Endothelial cell of umbilical vein (primary cell): ENCODE data around the gene DLGAP4. TPM values are rescaled to one million over a fixed set of nuclear protein-coding genes. Genes with fewer than 3 reads are reported as not detected.

ENCODE experiments used
- BruUV-seq: library from RNA; stranded (reverse); fragments of 400-500 nt; replicated peaks from 2 replicates; lab custom pipeline; 2021; lab: Mats Ljungman, UMichigan
- CTCF ChIA-PET: fragments of 300-600, 350-600 bp; sonication (Branson Sonifier 250); formaldehyde crosslinking; loops from one replicate; lab custom pipeline; 2021; ENCODE audit warnings: antibody characterized with exemption, inconsistent platforms; lab: Charles Lee
- POLR2A ChIA-PET: fragments of 300-600, 350-600 bp; sonication (Branson Sonifier 250); formaldehyde crosslinking; loops from one replicate; lab custom pipeline; 2021; ENCODE audit warnings: antibody characterized with exemption, inconsistent platforms; lab: Charles Lee
- DNase-seq: peaks from one replicate; pipeline ENCODE4 v3.0.0-alpha.2; 2011; ENCODE audit warnings: low read depth, low spot score
- FAIRE-seq: peaks from 2 replicates; lab custom pipeline; 2011; peaks lifted over from hg19 to GRCh38; lab: Jason Lieb, UNC
- H2AFZ ChIP-seq: 2 replicates; pipeline ENCODE4 v1.6.0; 2012; ENCODE audit warnings: low read depth, low read length, control low read depth, inconsistent platforms
- H3K27ac ChIP-seq: 2 replicates; pipeline ENCODE4 v1.5.1; 2011; ENCODE audit warnings: low read depth, mild to moderate bottlenecking, control low read depth, low read length, moderate library complexity; ENCODE audit not compliant: insufficient read depth
- H3K27me3 ChIP-seq, 2 experiments: 2 replicates each; pipeline versions ENCODE4 v1.6.0 to v1.6.1; 2011; ENCODE audit warnings: low read length in 2 of 2, mixed read lengths in 1 of 2; ENCODE audit not compliant: control insufficient read depth in 2 of 2, insufficient read depth in 2 of 2
- H3K36me3 ChIP-seq, 2 experiments: 2 replicates in 1 of 2; 3 replicates in 1 of 2; pipeline ENCODE4 v1.5.1; 2011; ENCODE audit warnings: low read length in 2 of 2, mild to moderate bottlenecking in 1 of 2, moderate library complexity in 1 of 2; ENCODE audit not compliant: control insufficient read depth in 2 of 2, insufficient read depth in 2 of 2; ENCODE audit errors: extremely low read depth in 1 of 2
- H3K4me1 ChIP-seq: 3 replicates; pipeline ENCODE4 v1.5.1; 2011; ENCODE audit warnings: mild to moderate bottlenecking, low read length; ENCODE audit not compliant: control insufficient read depth, insufficient read depth; ENCODE audit errors: extremely low read depth
- H3K4me2 ChIP-seq: 2 replicates; pipeline ENCODE4 v1.6.1; 2011; ENCODE audit warnings: low read length, control low read depth, mixed read lengths; ENCODE audit not compliant: insufficient read depth
- H3K4me3 ChIP-seq, 3 experiments: fragments of 200-600 bp in 1 of 3; sonication (generic), shearing (Covaris generic) in 1 of 3; replicated peaks in 1 of 3; 2 replicates each; pipeline ENCODE4 v1.5.1; 2011 to 2016; ENCODE audit warnings: control low read depth in 3 of 3, low read length in 3 of 3, mild to moderate bottlenecking in 2 of 3, inconsistent platforms in 1 of 3, low read depth in 1 of 3, moderate library complexity in 1 of 3; ENCODE audit not compliant: insufficient read depth in 1 of 3
- H3K79me2 ChIP-seq: 2 replicates; pipeline ENCODE4 v1.6.0; 2012; ENCODE audit warnings: low read length, inconsistent platforms; ENCODE audit not compliant: control insufficient read depth, insufficient read depth
- H3K9ac ChIP-seq: replicated peaks from 2 replicates; pipeline ENCODE3; 2011; ENCODE audit warnings: low read length, control low read depth; ENCODE audit not compliant: insufficient read depth; ENCODE audit errors: extremely low read depth
- H3K9me1 ChIP-seq: replicated peaks from 3 replicates; pipeline ENCODE4 v1.6.0; 2011; ENCODE audit warnings: mild to moderate bottlenecking, low read length; ENCODE audit not compliant: control insufficient read depth, insufficient read depth; ENCODE audit errors: extremely low read depth
- H3K9me3 ChIP-seq: replicated peaks from 2 replicates; pipeline ENCODE4 v1.5.1; 2012; ENCODE audit warnings: low read length, inconsistent platforms; ENCODE audit not compliant: control insufficient read depth, insufficient read depth
- H4K20me1 ChIP-seq: replicated peaks from 2 replicates; pipeline ENCODE3; 2011; ENCODE audit warnings: mild to moderate bottlenecking, low read length; ENCODE audit not compliant: control insufficient read depth, insufficient read depth; ENCODE audit errors: extremely low read depth
- CTCF ChIP-seq, 2 donors: IDR thresholded peaks; 1 replicate in 1 of 2; 2 replicates in 1 of 2; pipeline ENCODE4 v1.5.1; 2011; ENCODE audit warnings: low read length in 2 of 2, mild to moderate bottlenecking in 2 of 2, moderate library complexity in 2 of 2, control low read depth in 1 of 2, inconsistent platforms in 1 of 2, low read depth in 1 of 2; ENCODE audit not compliant: insufficient read depth in 1 of 2; ENCODE audit errors: extremely low read depth in 1 of 2
- EZH2 ChIP-seq: IDR thresholded peaks from 2 replicates; pipeline ENCODE4 v1.6.1; 2012; ENCODE audit warnings: borderline replicate concordance, low read depth, mild to moderate bottlenecking, moderate library complexity, low read length, inconsistent platforms; ENCODE audit not compliant: severe bottlenecking
- FOS ChIP-seq: IDR thresholded peaks from 2 replicates; pipeline ENCODE4 v1.6.1; 2011; ENCODE audit warnings: mild to moderate bottlenecking, low read length, moderate library complexity, borderline replicate concordance; ENCODE audit not compliant: insufficient read depth
- GATA2 ChIP-seq: IDR thresholded peaks from 2 replicates; pipeline ENCODE4 v1.7.0; 2011; ENCODE audit warnings: low read depth, mild to moderate bottlenecking, moderate library complexity, mixed read lengths, low read length; ENCODE audit not compliant: insufficient read length, insufficient read depth
- JUN ChIP-seq: IDR thresholded peaks from 2 replicates; pipeline ENCODE4 v1.6.1; 2011; ENCODE audit warnings: borderline replicate concordance, low read depth; ENCODE audit not compliant: insufficient read length, insufficient read depth
- MAX ChIP-seq: IDR thresholded peaks from 2 replicates; pipeline ENCODE4 v1.6.1; 2011; ENCODE audit not compliant: insufficient read depth, insufficient read length
- MYC ChIP-seq: IDR thresholded peaks from one replicate; pipeline ENCODE4 v1.6.1; 2011; ENCODE audit warnings: mild to moderate bottlenecking, low read depth, low read length
- POLR2A ChIP-seq: IDR thresholded peaks from 2 replicates; pipeline ENCODE4 v1.6.1; 2012; ENCODE audit warnings: low read depth, mild to moderate bottlenecking, control low read depth, low read length
- POLR2AphosphoS5 ChIP-seq: IDR thresholded peaks from 2 replicates; pipeline ENCODE4 v1.6.1; 2012; ENCODE audit warnings: low read depth, mild to moderate bottlenecking, control low read depth, low read length, moderate library complexity; ENCODE audit not compliant: insufficient read depth
- dilution Hi-C: fragments of 300-500 bp; cut with MboI; formaldehyde crosslinking; loops from one replicate; pipeline ENCODE4 v1.15.0; 2019; ENCODE audit warnings: low sequenced_read_pairs; ENCODE audit not compliant: extremely low pct_ligation_motif_present
- intact Hi-C: fragments of 100-400 bp; cut with micrococcal nuclease; formaldehyde crosslinking; loops from one replicate; pipeline ENCODE4 v1.10.0; 2022
- polyA plus RNA-seq, 4 experiments: library from polyadenylated mRNA; depleted of rRNA in 3 of 4; stranded (reverse) in 3 of 4; unstranded in 1 of 4; fragments of >200 nt; gene quantifications; 2 replicates each; pipeline versions ENCODE4 v1.2.1 to v1.2.3, GENCODE V29; 2011 to 2012; ENCODE audit warnings: missing spikeins in 1 of 4
- total RNA-seq: library from RNA; stranded (reverse); gene quantifications from 2 replicates; pipeline ENCODE4 v1.2.3, GENCODE V29; 2021

DLGAP4 gene
- total and polyA plus RNA-seq, 2 donors (not counting 3 experiments of a cell fraction or from before 2014, with no cell fraction given) = 57.5 to 125 TPM

GRCh38 chr20:36313926-36314325, 7.8 kb downstream of the DLGAP4 start:
- ChIA-PET CTCF (no interaction called here), POLR2A (no interaction called here)
- H3K4me2 ChIP-seq = no peak overlapping the region
- no peaks in the 10 kb centered on the region for H3K9me1 ChIP-seq
- no peak overlapping the region for H3K4me3 ChIP-seq
- H3K79me2 ChIP-seq = no peaks in the 10 kb centered on the region
- no peak overlapping the region for H2AFZ ChIP-seq
- H3K27me3 ChIP-seq = peaks cover 1 to 6% of the 10 kb centered on the region in 2 experiments
- no peaks in the 10 kb centered on the region for H4K20me1 ChIP-seq
- H3K36me3 ChIP-seq = no peaks in the 10 kb centered on the region
- no peaks in the 10 kb centered on the region for H3K4me1 ChIP-seq
- intact Hi-C loops (no loop called here), dilution Hi-C loops (no loop called here)
- no peak for FAIRE-seq
- H3K9ac ChIP-seq = no peak overlapping the region
- no peak for DNase-seq
- TF ChIP-seq POLR2A (no peak), JUN (no peak), GATA2 (no peak), EZH2 (no peak), CTCF (IDR thresholded peaks at IDR 0.05; ENCODE audit: extremely low read depth in 1 of 2, insufficient read depth in 1 of 2, low read depth in 1 of 2, low read length in 2 of 2) (no peak), POLR2AphosphoS5 (no peak), FOS (no peak), MAX (no peak), MYC (no peak)
- H3K9me3 ChIP-seq = no peaks in the 10 kb centered on the region
- no peak overlapping the region for H3K27ac ChIP-seq
- BruUV-seq = no TSS peak
